GM23338 (cell line): ENCODE results near the gene STAT1. TPM values are rescaled to one million over a fixed set of nuclear protein-coding genes. Genes with fewer than 3 reads are reported as not detected.

Source experiments
- ATAC-seq: fragments of 200-7000 bp; cut with Tn5 transposase; 3 replicates; pipeline ENCODE4 v1.9.1; 2020
- DNase-seq: peaks from one replicate; pipeline ENCODE4 v3.0.0-alpha.2; 2015; ENCODE audit warnings: low spot score
- H2AFZ ChIP-seq: fragments of 200-600 bp; sonication (generic); 2 replicates; pipeline ENCODE4 v1.8.0; 2016; ENCODE audit warnings: antibody characterized with exemption, mild to moderate bottlenecking, moderate library complexity
- H3F3A ChIP-seq: fragments of 200-600 bp; sonication (generic); replicated peaks from 2 replicates; pipeline ENCODE4 v1.8.0; 2017; ENCODE audit warnings: antibody characterized with exemption, mixed run types, low read depth
- H3K27ac ChIP-seq: fragments of 200-600 bp; sonication (generic); 2 replicates; pipeline ENCODE4 v1.6.1; 2016; ENCODE audit warnings: low read depth
- H3K27me3 ChIP-seq: fragments of 200-600 bp; sonication (generic); 2 replicates; pipeline ENCODE4 v1.8.0; 2016; ENCODE audit warnings: mild to moderate bottlenecking, mixed run types, moderate library complexity; ENCODE audit not compliant: insufficient read depth
- H3K36me3 ChIP-seq: fragments of 200-600 bp; sonication (generic); 2 replicates; pipeline ENCODE4 v1.8.0; 2016; ENCODE audit warnings: mild to moderate bottlenecking; ENCODE audit not compliant: insufficient read depth
- H3K4me1 ChIP-seq: fragments of 200-600 bp; sonication (generic); 2 replicates; pipeline ENCODE4 v1.8.0; 2016; ENCODE audit warnings: mild to moderate bottlenecking, moderate library complexity; ENCODE audit not compliant: insufficient read depth
- H3K4me2 ChIP-seq: fragments of 200-600 bp; sonication (generic); 2 replicates; pipeline ENCODE4 v1.7.1; 2017; ENCODE audit warnings: mixed run types
- H3K4me3 ChIP-seq: fragments of 200-600 bp; sonication (generic); 2 replicates; pipeline ENCODE4 v1.6.1; 2016; ENCODE audit warnings: mixed run types
- H3K79me2 ChIP-seq: fragments of 200-600 bp; sonication (generic); replicated peaks from 2 replicates; pipeline ENCODE4 v1.8.0; 2017; ENCODE audit warnings: mild to moderate bottlenecking; ENCODE audit not compliant: insufficient read depth
- H3K9me2 ChIP-seq: fragments of 200-600 bp; sonication (generic); 2 replicates; pipeline ENCODE4 v1.8.0; 2017; ENCODE audit not compliant: insufficient read depth
- H4K20me1 ChIP-seq: fragments of 200-600 bp; sonication (generic); replicated peaks from 2 replicates; pipeline ENCODE4 v1.8.0; 2017; ENCODE audit warnings: mild to moderate bottlenecking; ENCODE audit not compliant: insufficient read depth
- H3K27ac Mint-ChIP-seq: 2 replicates; pipeline ENCODE4 v1.8.0; 2020; ENCODE audit warnings: inconsistent platforms, mild to moderate bottlenecking, moderate library complexity, mixed read lengths
- H3K27me3 Mint-ChIP-seq: 3 replicates; pipeline ENCODE4 v1.8.0; 2022; ENCODE audit warnings: low read depth, mild to moderate bottlenecking, moderate library complexity, mixed read lengths, inconsistent platforms; ENCODE audit not compliant: insufficient read depth, poor library complexity
- H3K36me3 Mint-ChIP-seq: 3 replicates; pipeline ENCODE4 v1.8.0; 2021; ENCODE audit warnings: low read depth, mild to moderate bottlenecking, inconsistent platforms, moderate library complexity, mixed read lengths
- H3K4me1 Mint-ChIP-seq: 3 replicates; pipeline ENCODE4 v1.8.0; 2020; ENCODE audit warnings: mild to moderate bottlenecking, inconsistent platforms, mixed read lengths
- H3K4me3 Mint-ChIP-seq: 3 replicates; pipeline ENCODE4 v1.8.0; 2021; ENCODE audit warnings: moderate library complexity, mild to moderate bottlenecking, inconsistent platforms, mixed read lengths
- H3K9me3 Mint-ChIP-seq: 3 replicates; pipeline ENCODE4 v1.8.0; 2020; ENCODE audit warnings: moderate library complexity, mild to moderate bottlenecking, inconsistent platforms, mixed read lengths
- CREB1 ChIP-seq: fragments of 250-450 bp; sonication (Bioruptor Pico); IDR thresholded peaks from 2 replicates; pipeline ENCODE4 v1.5.0; 2020; ENCODE audit warnings: low read depth, mild to moderate bottlenecking, moderate library complexity
- CTCF ChIP-seq, 2 experiments: fragments of 200-600 bp in 1 of 2; sonication (generic) in 1 of 2; conservative IDR thresholded peaks; 2 replicates each; pipeline versions ENCODE4 v1.5.1 to v1.6.1; 2016 to 2017; ENCODE audit warnings: antibody characterized with exemption in 2 of 2, low read depth in 2 of 2, mild to moderate bottlenecking in 2 of 2, moderate library complexity in 1 of 2
- ETS1 ChIP-seq: IDR thresholded peaks from 2 replicates; pipeline ENCODE4 v1.6.1; 2016; ENCODE audit warnings: antibody characterized with exemption
- EZH2 ChIP-seq: fragments of 200-600 bp; sonication (generic); IDR thresholded peaks from one replicate; pipeline ENCODE4 v1.8.0; 2017; ENCODE audit warnings: antibody characterized with exemption, mild to moderate bottlenecking, low read depth; ENCODE audit not compliant: unreplicated experiment
- EZH2phosphoT487 ChIP-seq: fragments of 200-600 bp; sonication (generic); IDR thresholded peaks from one replicate; pipeline ENCODE4 v1.8.1; 2018; ENCODE audit warnings: antibody characterized with exemption; ENCODE audit not compliant: unreplicated experiment
- JUNB ChIP-seq: IDR thresholded peaks from one replicate; pipeline ENCODE4 v1.6.1; 2016; ENCODE audit warnings: antibody characterized with exemption; ENCODE audit not compliant: unreplicated experiment
- NANOG ChIP-seq: IDR thresholded peaks from 2 replicates; pipeline ENCODE4 v1.6.1; 2016; ENCODE audit warnings: antibody characterized with exemption, borderline replicate concordance
- POLR2AphosphoS5 ChIP-seq: IDR thresholded peaks from 2 replicates; pipeline ENCODE4 v1.6.1; 2016; ENCODE audit warnings: antibody characterized with exemption, low read depth
- REST ChIP-seq: IDR thresholded peaks from one replicate; pipeline ENCODE4 v1.6.1; 2018; ENCODE audit warnings: antibody characterized with exemption; ENCODE audit not compliant: unreplicated experiment
- STAT1 ChIP-seq: IDR thresholded peaks from one replicate; pipeline ENCODE4 v1.6.1; 2016; ENCODE audit warnings: antibody characterized with exemption; ENCODE audit not compliant: unreplicated experiment
- ZNF114 ChIP-seq: fragments of 250-450 bp; sonication (Bioruptor Pico); IDR thresholded peaks from 2 replicates; pipeline ENCODE4 v1.5.0; 2020; ENCODE audit warnings: mild to moderate bottlenecking, moderate library complexity
- ZNF331 ChIP-seq: fragments of 250-450 bp; sonication (Bioruptor Pico); IDR thresholded peaks from 2 replicates; pipeline ENCODE4 v1.5.0; 2020; ENCODE audit warnings: low read depth, mild to moderate bottlenecking, moderate library complexity
- ZNF462 ChIP-seq: fragments of 250-450 bp; sonication (Bioruptor Pico); IDR thresholded peaks from 2 replicates; pipeline ENCODE4 v1.5.0; 2020; ENCODE audit warnings: mild to moderate bottlenecking, moderate library complexity
- polyA plus RNA-seq: library from polyadenylated mRNA; unstranded; fragments of >200 nt; fragmentation: Nextera tagmentation; extraction: Ambion mirVana; gene quantifications from 2 replicates; pipeline ENCODE4 v1.2.1, GENCODE V29; 2016
- total RNA-seq: library from RNA; depleted of rRNA; stranded (reverse); fragments of >200 nt; shearing (Covaris generic); gene quantifications from 2 replicates; pipeline ENCODE4 v1.2.3, GENCODE V29; 2014

The STAT1 gene
- total and polyA plus RNA-seq, 2 experiments from 2014 or later = 15.1 to 47.4 TPM

DNA sequence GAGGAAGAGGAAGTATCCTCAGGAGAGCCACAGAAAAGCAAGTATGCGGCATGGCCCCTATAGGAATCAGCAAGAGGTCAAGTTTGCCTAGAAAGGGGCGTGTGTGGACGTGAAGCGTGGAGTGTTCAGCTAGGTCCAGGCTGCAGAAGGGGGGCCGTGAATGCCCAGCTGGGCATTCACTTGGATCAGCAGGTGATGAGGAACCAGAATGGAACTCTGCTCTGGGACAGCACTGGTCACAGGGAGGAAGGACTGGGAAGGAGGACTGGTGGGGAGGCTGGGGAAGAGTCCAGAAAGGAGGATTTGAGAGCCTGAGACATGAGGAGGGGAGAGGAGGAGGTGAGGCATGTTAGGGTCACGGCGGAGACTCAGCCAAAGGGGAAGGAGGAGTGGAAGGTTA lies 19.8 kb downstream of the STAT1 start:
- H3K4me3 Mint-ChIP-seq = no peak overlapping the region
- no peak for ATAC-seq
- Histone ChIP-seq H3K79me2 (no peaks in the 10 kb centered on the region), H3F3A (peaks cover 4% of the 10 kb centered on the region; the same call in 1 of the 2 replicates), H2AFZ (no peak overlapping the region), H3K27me3 (no peaks in the 10 kb centered on the region), H3K36me3 (peaks cover 50% of the 10 kb centered on the region), H4K20me1 (peaks cover 9% of the 10 kb centered on the region), H3K27ac (no peak overlapping the region), H3K4me1 (no peaks in the 10 kb centered on the region), H3K9me2 (no peaks in the 10 kb centered on the region), H3K4me3 (no peak overlapping the region), H3K4me2 (no peak overlapping the region)
- peaks cover 78% of the 10 kb centered on the region for H3K36me3 Mint-ChIP-seq
- TF ChIP-seq EZH2phosphoT487 (no peak), ZNF331 (CRISPR knock-in tag) (no peak), EZH2 (no peak), JUNB (no peak), STAT1 (no peak), CREB1 (CRISPR knock-in tag) (no peak), ZNF462 (no peak), ETS1 (no peak), POLR2AphosphoS5 (no peak), REST (no peak), CTCF (conservative IDR thresholded peaks at IDR 0.05; ENCODE audit: low read depth in 2 of 2) (no peak), NANOG (no peak), ZNF114 (no peak)
- DNase-seq = no peak
- no peak overlapping the region for H3K27ac Mint-ChIP-seq
- H3K9me3 Mint-ChIP-seq = no peaks in the 10 kb centered on the region
- H3K27me3 Mint-ChIP-seq = peaks cover 7% of the 10 kb centered on the region
- no peaks in the 10 kb centered on the region; the same call in 2 of the 3 replicates for H3K4me1 Mint-ChIP-seq
